Neural progenitor cell (in vitro differentiated cells): ENCODE measurements around the gene PUM2. TPM values are rescaled to one million over a fixed set of nuclear protein-coding genes. Genes with fewer than 3 reads are reported as not detected.

Source experiments
- DNase-seq: peaks from one replicate; pipeline ENCODE4 v3.0.0-alpha.2; 2016; ENCODE audit warnings: low spot score
- H2AFZ ChIP-seq: fragments of 200-600 bp; sonication (generic); replicated peaks from 2 replicates; pipeline ENCODE4 v1.6.1; 2016; ENCODE audit warnings: antibody characterized with exemption
- H3F3A ChIP-seq: fragments of 200-600 bp; sonication (generic); 2 replicates; pipeline ENCODE4 v1.6.1; 2016; ENCODE audit warnings: antibody characterized with exemption, low read depth
- H3K27ac ChIP-seq: fragments of 200-600 bp; sonication (generic); 2 replicates; pipeline ENCODE4 v1.5.1; 2016; ENCODE audit warnings: mild to moderate bottlenecking
- H3K27me3 ChIP-seq: fragments of 200-600 bp; sonication (generic); 2 replicates; pipeline ENCODE4 v1.6.1; 2016; ENCODE audit warnings: mild to moderate bottlenecking, moderate library complexity
- H3K36me3 ChIP-seq: fragments of 200-600 bp; sonication (generic); 2 replicates; pipeline ENCODE4 v1.5.1; 2016
- H3K4me1 ChIP-seq: fragments of 200-600 bp; sonication (generic); 2 replicates; pipeline ENCODE4 v1.6.1; 2016; ENCODE audit warnings: mixed run types
- H3K4me2 ChIP-seq: fragments of 200-600 bp; sonication (generic); 2 replicates; pipeline ENCODE4 v1.6.1; 2016
- H3K4me3 ChIP-seq: fragments of 200-600 bp; sonication (generic); 2 replicates; pipeline ENCODE4 v1.5.1; 2016
- H3K79me2 ChIP-seq: fragments of 200-600 bp; sonication (generic); 2 replicates; pipeline ENCODE4 v1.6.1; 2016; ENCODE audit warnings: low read depth
- H3K9ac ChIP-seq: fragments of 200-600 bp; sonication (generic); 2 replicates; pipeline ENCODE4 v1.6.1; 2016
- H3K9me3 ChIP-seq: fragments of 200-600 bp; sonication (generic); 2 replicates; pipeline ENCODE4 v1.5.1; 2016; ENCODE audit warnings: low read depth
- H4K20me1 ChIP-seq: fragments of 200-600 bp; sonication (generic); 2 replicates; pipeline ENCODE4 v1.6.1; 2016; ENCODE audit warnings: low read depth
- H3K27ac Mint-ChIP-seq: 3 replicates; pipeline ENCODE4 v1.8.0; 2021; ENCODE audit warnings: mixed read lengths
- H3K27me3 Mint-ChIP-seq: 2 replicates; pipeline ENCODE4 v1.8.0; 2022; ENCODE audit warnings: low read depth, mild to moderate bottlenecking, inconsistent platforms, moderate library complexity, mixed read lengths; ENCODE audit not compliant: insufficient read depth
- H3K36me3 Mint-ChIP-seq: 3 replicates; pipeline ENCODE4 v1.8.0; 2021; ENCODE audit warnings: mixed read lengths
- H3K4me1 Mint-ChIP-seq: 3 replicates; pipeline ENCODE4 v1.8.0; 2021; ENCODE audit warnings: mixed read lengths
- H3K4me3 Mint-ChIP-seq: 3 replicates; pipeline ENCODE4 v1.8.0; 2021; ENCODE audit warnings: mild to moderate bottlenecking, moderate library complexity, mixed read lengths
- H3K9me3 Mint-ChIP-seq: 3 replicates; pipeline ENCODE4 v1.8.0; 2020; ENCODE audit warnings: mixed read lengths
- EZH2 ChIP-seq: fragments of 200-600 bp; sonication (generic); IDR thresholded peaks from 2 replicates; pipeline ENCODE4 v1.6.1; 2017; ENCODE audit warnings: antibody characterized with exemption, mild to moderate bottlenecking, moderate library complexity
- EZH2phosphoT487 ChIP-seq: fragments of 200-600 bp; sonication (generic); IDR thresholded peaks from 2 replicates; pipeline ENCODE4 v1.6.1; 2017; ENCODE audit warnings: antibody characterized with exemption
- total RNA-seq: library from RNA; depleted of rRNA; stranded (reverse); fragments of >200 nt; gene quantifications from 2 replicates; pipeline ENCODE4 v1.2.3, GENCODE V29; 2015; ENCODE audit warnings: low replicate concordance
- TF ChIP-seq, protein P1 (sequence below): fragments of 200-600 bp; sonication (generic); IDR thresholded peaks from 2 replicates; pipeline ENCODE4 v1.5.1; 2017; ENCODE audit warnings: antibody characterized with exemption, mild to moderate bottlenecking

Gene PUM2
- total RNA-seq, 1 donor from 2014 or later: 88.4 TPM

DNA sequence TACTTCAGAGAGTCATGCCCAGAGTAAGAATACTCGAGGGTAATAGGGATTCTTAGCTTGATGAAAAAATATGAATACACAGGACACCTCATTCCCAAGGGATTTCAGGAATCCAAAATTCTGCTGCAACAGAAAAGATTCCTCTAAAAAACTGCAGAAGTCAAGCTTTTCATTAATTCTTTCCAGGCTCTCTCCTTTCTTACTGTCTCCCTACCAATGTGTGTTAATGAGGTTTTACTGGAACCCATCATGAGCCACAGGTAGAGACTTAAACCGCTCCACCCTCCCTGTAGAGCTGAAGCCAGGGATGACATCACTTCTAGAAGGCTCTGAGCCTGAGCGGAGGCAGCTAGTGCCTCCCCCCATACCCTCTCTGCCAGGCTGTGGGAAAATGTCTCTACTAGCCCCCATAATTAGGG lies 129.1 kb downstream of the PUM2 start:
- H3K9me3 Mint-ChIP-seq: no peaks in the 10 kb centered on the region
- Histone ChIP-seq H3K4me1 (peaks cover 25% of the 10 kb centered on the region), H4K20me1 (peaks cover 66% of the 10 kb centered on the region), H3K4me2 (peak overlapping the region; percentile 99), H3K9ac (no peak overlapping the region), H2AFZ (no peak overlapping the region), H3K27ac (no peak overlapping the region), H3K27me3 (peaks cover 9% of the 10 kb centered on the region), H3K9me3 (no peaks in the 10 kb centered on the region), H3K4me3 (no peak overlapping the region), H3F3A (peaks cover 23% of the 10 kb centered on the region), H3K36me3 (no peaks in the 10 kb centered on the region), H3K79me2 (peaks cover 77% of the 10 kb centered on the region)
- H3K4me3 Mint-ChIP-seq: peak overlapping the region; percentile 86
- peaks cover 4% of the 10 kb centered on the region for H3K36me3 Mint-ChIP-seq
- peaks cover 37% of the 10 kb centered on the region for H3K4me1 Mint-ChIP-seq
- peaks cover 4% of the 10 kb centered on the region for H3K27me3 Mint-ChIP-seq
- H3K27ac Mint-ChIP-seq: no peak overlapping the region
- DNase-seq: no peak
- TF ChIP-seq EZH2: no peak
- TF ChIP-seq, protein P1, sequence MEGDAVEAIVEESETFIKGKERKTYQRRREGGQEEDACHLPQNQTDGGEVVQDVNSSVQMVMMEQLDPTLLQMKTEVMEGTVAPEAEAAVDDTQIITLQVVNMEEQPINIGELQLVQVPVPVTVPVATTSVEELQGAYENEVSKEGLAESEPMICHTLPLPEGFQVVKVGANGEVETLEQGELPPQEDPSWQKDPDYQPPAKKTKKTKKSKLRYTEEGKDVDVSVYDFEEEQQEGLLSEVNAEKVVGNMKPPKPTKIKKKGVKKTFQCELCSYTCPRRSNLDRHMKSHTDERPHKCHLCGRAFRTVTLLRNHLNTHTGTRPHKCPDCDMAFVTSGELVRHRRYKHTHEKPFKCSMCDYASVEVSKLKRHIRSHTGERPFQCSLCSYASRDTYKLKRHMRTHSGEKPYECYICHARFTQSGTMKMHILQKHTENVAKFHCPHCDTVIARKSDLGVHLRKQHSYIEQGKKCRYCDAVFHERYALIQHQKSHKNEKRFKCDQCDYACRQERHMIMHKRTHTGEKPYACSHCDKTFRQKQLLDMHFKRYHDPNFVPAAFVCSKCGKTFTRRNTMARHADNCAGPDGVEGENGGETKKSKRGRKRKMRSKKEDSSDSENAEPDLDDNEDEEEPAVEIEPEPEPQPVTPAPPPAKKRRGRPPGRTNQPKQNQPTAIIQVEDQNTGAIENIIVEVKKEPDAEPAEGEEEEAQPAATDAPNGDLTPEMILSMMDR: no peak
- TF ChIP-seq EZH2phosphoT487: no peak

DNA sequence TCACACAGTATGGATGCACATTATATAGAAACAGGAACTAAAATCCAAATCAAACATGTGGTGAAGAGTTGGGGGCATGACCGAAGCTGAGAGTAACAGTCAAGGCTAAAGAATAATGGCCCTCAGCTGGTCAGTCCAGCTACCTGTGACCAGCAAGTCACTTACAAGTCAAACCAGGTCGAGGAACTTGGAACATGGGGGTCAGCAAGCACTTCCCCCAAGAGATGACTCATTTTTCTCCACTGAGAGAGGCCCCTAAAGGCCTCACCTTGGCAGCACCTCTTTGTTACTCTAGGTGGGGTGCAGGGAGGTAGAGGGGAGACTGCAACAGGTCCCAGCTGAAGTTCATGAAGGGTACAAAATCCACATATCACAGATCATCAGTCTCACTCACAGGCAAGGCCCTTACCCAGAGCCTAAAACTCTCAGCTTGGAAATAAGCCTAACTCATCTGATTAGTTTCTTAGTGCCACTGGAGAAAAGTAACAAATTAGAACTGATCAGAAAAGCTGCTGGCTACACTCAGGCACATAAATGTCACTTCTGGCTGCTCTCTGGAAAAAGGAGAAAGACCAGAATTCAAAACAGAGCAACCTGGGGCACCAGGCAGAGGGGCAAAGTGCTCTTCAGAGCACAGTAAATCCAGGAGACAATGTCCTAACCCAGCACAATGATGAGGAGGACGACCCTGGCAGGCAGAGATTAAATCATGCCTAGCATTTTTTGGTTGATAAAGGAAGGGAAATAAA lies 129.7 kb downstream of the PUM2 start:
- TF ChIP-seq EZH2phosphoT487 (no peak), EZH2 (no peak)
- TF ChIP-seq, protein P1: no peak
- Histone ChIP-seq H3K4me1 (peaks cover 25% of the 10 kb centered on the region), H3K4me2 (peak overlapping the region; percentile 99), H3K4me3 (no peak overlapping the region), H3F3A (peaks cover 17% of the 10 kb centered on the region), H4K20me1 (peaks cover 72% of the 10 kb centered on the region), H3K27me3 (peaks cover 4% of the 10 kb centered on the region), H3K9me3 (no peaks in the 10 kb centered on the region), H2AFZ (no peak overlapping the region), H3K36me3 (no peaks in the 10 kb centered on the region), H3K9ac (no peak overlapping the region), H3K27ac (no peak overlapping the region), H3K79me2 (peaks cover 83% of the 10 kb centered on the region)
- no peak for DNase-seq
- Mint-ChIP-seq H3K4me3 (no peak overlapping the region), H3K27ac (no peak overlapping the region), H3K9me3 (no peaks in the 10 kb centered on the region), H3K27me3 (peaks cover 3% of the 10 kb centered on the region), H3K4me1 (peaks cover 37% of the 10 kb centered on the region), H3K36me3 (peaks cover 4% of the 10 kb centered on the region)

DNA sequence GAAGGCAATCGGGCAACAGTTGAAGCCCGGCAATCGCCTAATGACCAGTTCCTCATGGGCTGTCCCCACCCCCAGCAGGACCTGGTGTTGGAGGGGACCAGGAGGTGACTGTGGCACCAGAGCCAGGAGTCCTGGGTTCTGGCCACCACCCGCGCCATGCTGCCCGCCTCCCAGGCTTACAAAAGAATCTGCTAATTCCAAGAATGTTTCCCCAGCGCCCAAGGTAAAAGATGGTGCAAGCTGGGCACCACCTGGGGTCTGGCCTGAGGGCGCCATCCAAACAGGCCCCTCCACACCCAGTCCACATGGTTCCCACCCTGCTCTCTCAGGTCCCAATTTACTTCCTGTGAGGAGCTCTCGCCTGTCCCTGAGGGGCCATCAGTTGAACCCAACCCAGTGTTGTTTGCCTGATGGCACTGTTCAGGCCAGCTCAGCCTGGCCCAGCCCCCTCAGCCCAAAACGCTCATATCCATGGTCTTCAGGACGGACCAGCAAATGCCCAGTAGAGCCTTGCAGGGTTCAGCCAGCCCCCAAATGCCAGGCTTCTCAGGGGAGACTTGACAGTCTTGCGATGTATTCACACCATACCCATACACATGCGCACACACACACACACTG lies 130.8 kb downstream of the PUM2 start:
- no peak for TF ChIP-seq EZH2phosphoT487
- TF ChIP-seq, protein P1: no peak
- TF ChIP-seq EZH2: no peak
- H3K4me2 ChIP-seq: no peak overlapping the region
- H3K27me3 ChIP-seq: no peaks in the 10 kb centered on the region
- no peak overlapping the region for H3K9ac ChIP-seq
- H3K9me3 Mint-ChIP-seq: no peaks in the 10 kb centered on the region
- H3K27ac ChIP-seq: no peak overlapping the region
- H3K4me3 Mint-ChIP-seq: no peak overlapping the region
- no peaks in the 10 kb centered on the region for H3K9me3 ChIP-seq
- H3K4me3 ChIP-seq: no peak overlapping the region
- no peaks in the 10 kb centered on the region for H3K36me3 ChIP-seq
- no peak for DNase-seq
- peaks cover 4% of the 10 kb centered on the region for H3K36me3 Mint-ChIP-seq
- peaks cover 26% of the 10 kb centered on the region for H3K4me1 ChIP-seq
- peaks cover 94% of the 10 kb centered on the region for H3K79me2 ChIP-seq
- no peak overlapping the region for H2AFZ ChIP-seq
- peaks cover 4% of the 10 kb centered on the region for H3K27me3 Mint-ChIP-seq
- H3K27ac Mint-ChIP-seq: no peak overlapping the region
- peaks cover 38% of the 10 kb centered on the region for H3K4me1 Mint-ChIP-seq
- peaks cover 83% of the 10 kb centered on the region for H4K20me1 ChIP-seq
- peaks cover 11% of the 10 kb centered on the region for H3F3A ChIP-seq
